Erythroblast (primary cell): Measurements from ENCODE around the gene BRD3OS.

Experiments
- DNase-seq, 2 experiments: peaks; one replicate each; lab custom pipeline; 2025; lab: John Stamatoyannopoulos, UW
- GATA1 ChIP-seq: IDR thresholded peaks from 2 replicates; pipeline ENCODE4 v1.6.1; 2011; ENCODE audit warnings: low read depth, mild to moderate bottlenecking, control low read depth, low read length, moderate library complexity
- POLR2A ChIP-seq: IDR thresholded peaks from 2 replicates; pipeline ENCODE4 v1.6.1; 2011; ENCODE audit warnings: mild to moderate bottlenecking, low read length

The BRD3OS gene

DNA sequence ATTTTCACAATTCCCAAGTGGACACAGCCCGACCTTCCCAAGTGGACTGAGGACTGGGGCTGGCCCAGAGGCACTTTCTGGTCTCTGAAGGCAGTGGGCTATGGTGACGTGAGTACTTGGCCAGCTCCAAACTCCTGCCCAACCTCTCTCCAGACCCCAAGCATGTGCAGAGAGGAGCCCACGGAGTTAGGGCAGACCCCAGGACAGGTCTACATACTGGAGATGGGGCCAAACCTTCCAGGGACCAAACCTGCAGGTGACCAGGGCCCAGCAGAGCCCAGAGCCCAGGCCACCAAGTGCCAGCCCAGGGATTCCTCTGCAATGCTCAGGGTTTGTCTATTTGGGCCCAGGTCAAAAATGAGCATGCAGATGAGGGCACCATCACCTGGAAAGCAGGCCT lies 27.2 kb downstream of the BRD3OS start:
- DNase-seq = no peak
- TF ChIP-seq GATA1 (no peak), POLR2A (no peak)

DNA sequence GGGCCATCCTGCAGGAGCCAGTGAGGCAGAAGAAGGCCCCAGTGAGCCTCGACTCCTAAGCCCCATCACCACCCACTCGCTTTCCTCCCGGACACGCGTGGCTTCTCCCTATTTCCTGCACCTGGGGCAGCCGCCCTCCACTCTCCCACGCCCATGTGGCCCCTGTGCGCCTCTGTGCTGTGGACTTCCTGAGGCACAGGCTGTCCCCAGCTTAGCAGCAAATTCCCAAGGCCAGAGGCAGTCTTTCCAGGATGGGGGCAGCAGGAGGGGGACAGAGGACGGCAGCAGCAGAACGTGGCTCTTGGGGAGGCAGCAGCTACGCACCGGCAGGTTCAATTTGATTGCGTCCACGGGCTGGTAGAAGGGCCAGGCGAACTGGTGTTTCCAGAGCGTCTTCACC lies 27.7 kb downstream of the BRD3OS start:
- DNase-seq = no peak
- TF ChIP-seq POLR2A (no peak), GATA1 (no peak)

DNA sequence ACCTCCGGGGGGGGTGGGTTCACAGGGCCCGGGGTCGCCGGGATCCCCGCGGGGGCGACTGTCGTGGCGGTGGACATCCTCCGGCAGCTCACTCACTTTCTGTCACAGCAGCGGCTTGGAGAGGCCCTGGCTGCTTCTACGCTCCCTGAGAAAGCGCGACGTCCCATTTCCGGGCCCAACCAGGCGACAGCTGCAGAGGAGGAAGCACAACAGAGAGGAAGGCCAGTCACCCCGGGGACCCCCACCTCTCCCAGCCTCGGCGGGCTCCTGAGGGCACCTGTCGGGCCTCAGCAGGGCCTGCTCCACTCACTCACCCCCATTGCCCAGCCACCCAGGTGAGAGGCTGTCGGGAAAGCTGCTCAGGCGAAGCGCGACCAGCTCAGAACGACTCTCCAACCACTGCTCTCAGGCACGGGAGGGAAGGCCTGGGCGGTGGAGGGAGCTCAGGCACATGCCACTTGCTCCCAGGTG lies 28.2 kb downstream of the BRD3OS start:
- TF ChIP-seq GATA1 (no peak), POLR2A (no peak)
- no peak for DNase-seq

- DNase-seq = no peak
- TF ChIP-seq POLR2A (no peak), GATA1 (no peak)
These were observed 28.9 kb downstream of the BRD3OS start for GRCh38 chr9:134053941-134054761.

DNA sequence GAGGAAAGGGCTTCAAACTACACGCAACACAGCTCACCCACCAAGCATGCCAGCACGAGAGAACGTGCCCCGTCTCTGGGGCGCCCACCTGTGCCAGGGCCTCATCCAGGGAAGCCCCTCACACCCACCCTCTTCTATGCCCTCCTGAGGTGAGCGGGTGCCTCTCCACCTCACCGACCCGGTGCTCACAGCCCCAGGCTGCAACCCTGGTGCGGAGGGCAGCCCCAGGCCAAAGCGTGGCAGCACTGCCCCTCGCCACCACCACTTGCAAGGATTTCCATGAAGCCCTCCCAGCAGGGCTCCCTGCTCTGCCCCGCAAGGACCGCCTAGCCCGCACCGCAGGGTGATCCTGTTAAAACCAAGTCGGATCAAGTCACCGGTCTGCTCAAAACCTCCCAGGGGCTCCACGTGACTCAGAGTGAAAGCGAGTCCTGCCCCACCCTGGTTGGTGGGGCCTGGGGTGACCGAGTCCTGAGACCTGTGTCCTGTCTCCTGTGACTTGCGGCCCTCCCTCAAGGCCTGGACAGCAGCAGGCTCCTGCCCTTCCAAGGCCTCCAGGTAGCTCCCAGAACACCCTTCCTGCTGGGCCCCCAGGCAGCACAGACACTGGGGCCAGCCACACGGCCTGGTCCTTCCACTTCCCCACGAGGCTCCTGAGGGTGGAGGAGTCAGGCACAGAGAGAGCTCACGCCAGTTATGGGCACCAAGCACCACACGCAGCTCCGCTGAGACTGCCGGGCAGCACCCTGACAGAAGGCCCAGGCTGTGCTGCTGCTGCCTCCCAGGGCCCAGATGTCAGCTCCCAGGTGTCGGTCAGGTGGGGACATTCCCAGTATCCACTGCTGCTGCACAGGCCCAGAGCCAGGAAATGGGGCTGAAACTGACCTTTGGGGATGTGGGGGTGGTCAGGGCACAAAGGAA lies 29.9 kb downstream of the BRD3OS start:
- no peak for DNase-seq
- TF ChIP-seq GATA1 (no peak), POLR2A (no peak)

DNA sequence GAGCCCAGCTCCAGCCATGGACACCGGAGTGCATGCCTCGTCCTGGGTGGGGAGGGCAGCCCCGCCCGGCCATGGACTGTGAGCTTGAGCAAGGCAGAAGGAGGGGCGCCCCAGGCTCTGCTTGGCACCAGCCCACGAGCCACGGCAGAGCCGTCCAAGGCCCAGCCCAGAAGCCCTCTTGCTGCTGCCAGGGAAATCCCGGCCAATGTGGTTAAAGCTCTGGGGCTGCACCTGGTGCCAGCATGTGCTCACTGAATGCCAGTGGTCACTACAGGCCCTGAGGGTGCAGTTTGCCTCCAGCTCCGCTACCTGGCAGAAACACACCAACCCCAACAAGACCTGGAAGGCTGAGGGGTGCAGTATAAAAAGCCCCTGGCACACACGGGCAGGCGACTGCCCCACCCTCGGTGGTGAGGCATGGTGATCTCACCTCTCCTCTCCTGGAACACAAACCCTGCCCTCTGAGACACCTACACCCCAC lies 30.7 kb downstream of the BRD3OS start:
- TF ChIP-seq POLR2A (no peak), GATA1 (no peak)
- peak; percentile 26 to 33 for DNase-seq

GRCh38 chr9:134056483-134057306 lies 31.4 kb downstream of the BRD3OS start:
- TF ChIP-seq POLR2A (no peak), GATA1 (no peak)
- no peak for DNase-seq

DNA sequence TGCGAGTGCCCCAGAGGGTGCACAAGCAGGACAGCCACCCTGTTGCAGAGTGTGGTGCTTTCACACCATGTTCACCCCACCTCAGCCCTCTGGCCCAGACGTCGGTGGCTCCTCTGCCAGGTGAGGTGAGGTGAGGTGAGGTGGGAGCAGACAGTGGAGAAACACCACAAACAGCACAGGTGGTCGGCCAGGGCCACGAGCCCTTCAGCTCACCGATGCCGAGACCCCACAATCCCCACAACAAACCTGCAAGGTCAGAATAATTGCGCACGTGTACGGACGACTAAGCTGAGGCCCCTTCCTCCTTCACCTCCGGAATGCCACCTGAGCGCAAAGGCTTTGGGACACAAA lies 32.0 kb downstream of the BRD3OS start:
- DNase-seq = no peak
- no peak for TF ChIP-seq GATA1
- no peak for TF ChIP-seq POLR2A

GRCh38 chr9:134057751-134058701 lies 32.7 kb downstream of the BRD3OS start:
- TF ChIP-seq POLR2A (no peak), GATA1 (no peak)
- no peak for DNase-seq

GRCh38 chr9:134058716-134059115 lies 33.4 kb downstream of the BRD3OS start:
- no peak for DNase-seq
- TF ChIP-seq GATA1 (no peak), POLR2A (no peak)

DNA sequence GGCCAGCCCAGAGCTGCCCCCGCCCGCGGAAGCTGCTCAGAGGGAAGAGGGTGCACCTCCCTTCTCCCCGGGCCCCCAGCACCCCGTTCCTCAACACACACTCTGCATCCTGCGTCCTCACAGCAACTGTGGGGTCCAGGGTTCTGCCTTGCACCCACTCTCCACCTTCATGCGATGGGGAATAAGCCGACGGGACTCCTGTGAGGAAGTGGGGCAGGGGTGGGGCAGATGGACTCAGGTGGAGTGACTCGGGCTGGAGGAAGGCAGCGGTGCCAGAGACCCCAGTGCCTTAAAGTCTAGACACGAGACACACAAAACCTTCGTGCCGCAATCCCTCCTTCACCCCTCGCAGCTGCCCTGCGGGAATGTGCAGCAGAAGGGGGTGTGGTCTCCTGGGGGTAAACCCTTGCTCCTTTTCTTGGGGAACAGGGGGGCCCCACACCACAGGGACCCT lies 33.9 kb downstream of the BRD3OS start:
- TF ChIP-seq POLR2A = no peak
- TF ChIP-seq GATA1 = no peak
- DNase-seq = no peak

GRCh38 chr9:134059661-134060395 lies 34.5 kb downstream of the BRD3OS start:
- no peak for DNase-seq
- no peak for TF ChIP-seq POLR2A
- TF ChIP-seq GATA1 = no peak
